ENCODE measurements around the gene EXOC2.
A peak's percentile ranks its signal among the peaks of the same experiment; 100 is the strongest.
"Not testable (repeated sequence)": the region's sequence is repeated elsewhere in the genome, so short reads cannot be mapped to it uniquely, and the experiment has no call there.

The EXOC2 gene

GRCh38 chr6:570825-571224 is 122.1 kb downstream of the EXOC2 start:
- no peak overlapping the region for H3K4me3 ChIP-seq (ENCODE audit: severe bottlenecking)
- H3K4me1 ChIP-seq (ENCODE audit: insufficient read depth, poor library complexity, severe bottlenecking), result no peaks in the 10 kb centered on the region
- peaks cover 4% of the 10 kb centered on the region; the same call in 1 of the 2 replicates for H3K36me3 ChIP-seq (ENCODE audit: low read depth)
- no peak overlapping the region for H3K27ac ChIP-seq (ENCODE audit: poor library complexity, severe bottlenecking)
- H3K9me3 ChIP-seq (ENCODE audit: severe bottlenecking), result no peaks in the 10 kb centered on the region
- H3K27me3 ChIP-seq (ENCODE audit: insufficient read depth, poor library complexity, severe bottlenecking), result no peaks in the 10 kb centered on the region
- DNase-seq (ENCODE audit: low spot score) (no peak), ATAC-seq (ENCODE audit: low read depth) (no peak)
- no peak for TF ChIP-seq CTCF (IDR thresholded peaks at IDR 0.05; ENCODE audit: poor library complexity, severe bottlenecking)

DNA sequence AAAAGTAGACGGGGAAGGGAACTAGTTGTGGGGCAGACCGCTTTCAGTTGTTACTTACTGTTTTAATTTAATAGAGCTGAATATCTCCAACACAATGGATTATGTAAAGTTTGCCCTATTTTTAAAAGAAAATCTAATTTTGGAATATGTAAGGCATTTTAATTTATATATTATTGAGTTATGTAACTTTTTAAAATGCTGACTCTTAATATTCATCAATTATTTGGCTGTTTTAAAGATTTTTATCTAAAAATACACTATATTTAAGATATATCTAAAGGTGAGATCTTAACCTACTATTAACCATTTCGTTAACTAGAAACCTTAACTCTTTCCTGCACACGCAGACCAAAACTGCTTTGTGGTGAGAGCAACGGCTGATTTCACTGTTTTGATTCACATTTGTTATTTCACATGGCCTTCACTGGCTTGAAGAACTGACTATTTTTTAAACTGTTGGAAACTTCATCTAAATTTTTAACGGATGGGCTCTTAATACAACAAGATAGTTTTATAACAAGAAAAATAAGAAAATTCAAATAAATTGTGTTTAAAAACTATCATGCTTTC is 123.9 kb downstream of the EXOC2 start:
- TF ChIP-seq CTCF (IDR thresholded peaks at IDR 0.05; ENCODE audit: poor library complexity, severe bottlenecking), result no peak
- no peak for ATAC-seq (ENCODE audit: low read depth)
- no peaks in the 10 kb centered on the region for H3K4me1 ChIP-seq (ENCODE audit: insufficient read depth, poor library complexity, severe bottlenecking)

GRCh38 chr6:568085-568484 is 124.9 kb downstream of the EXOC2 start:
- H3K4me3 ChIP-seq (ENCODE audit: severe bottlenecking), result no peak overlapping the region
- peaks cover 16% of the 10 kb centered on the region for H3K36me3 ChIP-seq (ENCODE audit: low read depth)
- no peak overlapping the region for H3K27ac ChIP-seq (ENCODE audit: poor library complexity, severe bottlenecking)
- ATAC-seq (ENCODE audit: low read depth) (no peak), DNase-seq (ENCODE audit: low spot score) (no peak)
- no peaks in the 10 kb centered on the region for H3K4me1 ChIP-seq (ENCODE audit: insufficient read depth, poor library complexity, severe bottlenecking)
- no peaks in the 10 kb centered on the region for H3K9me3 ChIP-seq (ENCODE audit: severe bottlenecking)
- TF ChIP-seq CTCF (IDR thresholded peaks at IDR 0.05; ENCODE audit: poor library complexity, severe bottlenecking), result no peak
- H3K27me3 ChIP-seq (ENCODE audit: insufficient read depth, poor library complexity, severe bottlenecking), result no peaks in the 10 kb centered on the region

More for the DNA sequence above, 123.9 kb downstream of the EXOC2 start:
- H3K36me3 ChIP-seq (ENCODE audit: low read depth), result peaks cover 7% of the 10 kb centered on the region
- H3K27ac ChIP-seq (ENCODE audit: poor library complexity, severe bottlenecking), result no peak overlapping the region
- H3K27me3 ChIP-seq (ENCODE audit: insufficient read depth, poor library complexity, severe bottlenecking), result no peaks in the 10 kb centered on the region
- no peaks in the 10 kb centered on the region for H3K9me3 ChIP-seq (ENCODE audit: severe bottlenecking)
- H3K4me3 ChIP-seq (ENCODE audit: severe bottlenecking), result no peak overlapping the region
- no peak for DNase-seq (ENCODE audit: low spot score)

GRCh38 chr6:563863-564262 is 129.1 kb downstream of the EXOC2 start:
- TF ChIP-seq CTCF (IDR thresholded peaks at IDR 0.05; ENCODE audit: poor library complexity, severe bottlenecking), result no peak
- no peak for ATAC-seq (ENCODE audit: low read depth)
- Histone ChIP-seq H3K27ac (ENCODE audit: poor library complexity, severe bottlenecking) (no peak overlapping the region), H3K4me1 (ENCODE audit: insufficient read depth, poor library complexity, severe bottlenecking) (peaks cover 9% of the 10 kb centered on the region), H3K36me3 (ENCODE audit: low read depth) (peaks cover 23% of the 10 kb centered on the region), H3K4me3 (ENCODE audit: severe bottlenecking) (no peak overlapping the region), H3K27me3 (ENCODE audit: insufficient read depth, poor library complexity, severe bottlenecking) (no peaks in the 10 kb centered on the region), H3K9me3 (ENCODE audit: severe bottlenecking) (no peaks in the 10 kb centered on the region)
- DNase-seq (ENCODE audit: low spot score), result no peak

GRCh38 chr6:562052-562676 is 130.8 kb downstream of the EXOC2 start:
- Histone ChIP-seq H3K4me3 (ENCODE audit: severe bottlenecking) (no peak overlapping the region), H3K9me3 (ENCODE audit: severe bottlenecking) (no peaks in the 10 kb centered on the region), H3K27ac (ENCODE audit: poor library complexity, severe bottlenecking) (no peak overlapping the region), H3K36me3 (ENCODE audit: low read depth) (peaks cover 30% of the 10 kb centered on the region), H3K27me3 (ENCODE audit: insufficient read depth, poor library complexity, severe bottlenecking) (no peaks in the 10 kb centered on the region), H3K4me1 (ENCODE audit: insufficient read depth, poor library complexity, severe bottlenecking) (peaks cover 9% of the 10 kb centered on the region)
- DNase-seq (ENCODE audit: low spot score), result no peak
- ATAC-seq (ENCODE audit: low read depth), result no peak
- TF ChIP-seq CTCF (IDR thresholded peaks at IDR 0.05; ENCODE audit: poor library complexity, severe bottlenecking), result no peak

GRCh38 chr6:561335-561734 is 131.6 kb downstream of the EXOC2 start:
- not testable (repeated sequence) for H3K9me3 ChIP-seq (ENCODE audit: severe bottlenecking); DNase-seq (ENCODE audit: low spot score); H3K27ac ChIP-seq (ENCODE audit: poor library complexity, severe bottlenecking); H3K4me3 ChIP-seq (ENCODE audit: severe bottlenecking); H3K27me3 ChIP-seq (ENCODE audit: insufficient read depth, poor library complexity, severe bottlenecking); H3K4me1 ChIP-seq (ENCODE audit: insufficient read depth, poor library complexity, severe bottlenecking)
- peak; percentile 67 for ATAC-seq (ENCODE audit: low read depth)
- peaks cover 34% of the 10 kb centered on the region for H3K36me3 ChIP-seq (ENCODE audit: low read depth)

Measured in RWPE2 (cell line).